Astrocyte (in vitro differentiated cells and primary cell): ENCODE measurements around the gene ROPN1.

Experiments used
- CTCF ChIP-seq: IDR thresholded peaks from 2 replicates; pipeline ENCODE4 v1.5.1; 2011; ENCODE audit warnings: low read depth, mild to moderate bottlenecking, inconsistent platforms, low read length, moderate library complexity; ENCODE audit not compliant: insufficient read depth
- EZH2 ChIP-seq: IDR thresholded peaks from 2 replicates; pipeline ENCODE4 v1.6.1; 2012; ENCODE audit warnings: mild to moderate bottlenecking, low read length, inconsistent platforms; ENCODE audit not compliant: insufficient read depth

GRCh38 chr3:123986427-123986826 is 5.5 kb downstream of the ROPN1 start:
- TF ChIP-seq CTCF = no peak
- no peak for TF ChIP-seq EZH2
